GM12878 (cell line): Measurements from ENCODE around the gene PITPNM1.

ENCODE experiments used
- ASH2L ChIP-seq: fragments of 300-600, 200-600 bp; sonication (generic); IDR thresholded peaks from 2 replicates; pipeline ENCODE4 v1.6.1; 2017; ENCODE audit warnings: low read depth, mild to moderate bottlenecking, borderline replicate concordance
- BMI1 ChIP-seq: fragments of 450-650 bp; IDR thresholded peaks from 2 replicates; pipeline ENCODE4 v1.6.1; 2016; ENCODE audit warnings: mild to moderate bottlenecking, moderate library complexity, borderline replicate concordance
- CEBPB ChIP-seq, 2 experiments: fragments of 150-350 bp in 1 of 2; IDR thresholded peaks; 2 replicates each; pipeline ENCODE4 v1.6.1; 2012 to 2014; ENCODE audit warnings: low read depth in 2 of 2, low read length in 2 of 2, borderline replicate concordance in 1 of 2, inconsistent platforms in 1 of 2
- GATAD2B ChIP-seq: fragments of 450-650 bp; conservative IDR thresholded peaks from 2 replicates; pipeline ENCODE4 v1.6.1; 2017; ENCODE audit warnings: low read depth, mild to moderate bottlenecking, moderate library complexity
- SIN3A ChIP-seq: IDR thresholded peaks from 2 replicates; pipeline ENCODE4 v1.6.1; 2012; ENCODE audit warnings: low read depth, low read length, improper control_type of control experiment
- SUZ12 ChIP-seq: fragments of 200-600 bp; sonication (generic); IDR thresholded peaks from one replicate; pipeline ENCODE4 v1.6.1; 2018; ENCODE audit warnings: antibody characterized with exemption, mild to moderate bottlenecking; ENCODE audit not compliant: unreplicated experiment
- TF ChIP-seq, protein P1 (sequence below): fragments of 450-650 bp; IDR thresholded peaks from 2 replicates; pipeline ENCODE4 v1.6.1; 2017; ENCODE audit warnings: mild to moderate bottlenecking, moderate library complexity
- TF ChIP-seq, protein P2 (sequence below): IDR thresholded peaks from 2 replicates; pipeline ENCODE4 v1.6.1; 2011; ENCODE audit warnings: mild to moderate bottlenecking, low read depth, low read length, moderate library complexity; ENCODE audit not compliant: insufficient replicate concordance
- TF ChIP-seq, protein P3 (sequence below), 3 experiments: IDR thresholded peaks in 2 of 3; conservative IDR thresholded peaks in 1 of 3; 2 replicates each; pipeline ENCODE4 v1.5.1; 2011; ENCODE audit warnings: low read depth in 3 of 3, low read length in 3 of 3, mild to moderate bottlenecking in 3 of 3, control low read depth in 2 of 3, moderate library complexity in 2 of 3, inconsistent platforms in 1 of 3, mixed read lengths in 1 of 3; ENCODE audit not compliant: control insufficient read depth in 2 of 3, insufficient read depth in 1 of 3; ENCODE audit errors: extremely low read depth in 1 of 3
- TF ChIP-seq, protein P4 (sequence below): IDR thresholded peaks from 2 replicates; pipeline ENCODE4 v1.6.1; 2012; ENCODE audit warnings: low read depth, low read length, improper control_type of control experiment

DNA sequence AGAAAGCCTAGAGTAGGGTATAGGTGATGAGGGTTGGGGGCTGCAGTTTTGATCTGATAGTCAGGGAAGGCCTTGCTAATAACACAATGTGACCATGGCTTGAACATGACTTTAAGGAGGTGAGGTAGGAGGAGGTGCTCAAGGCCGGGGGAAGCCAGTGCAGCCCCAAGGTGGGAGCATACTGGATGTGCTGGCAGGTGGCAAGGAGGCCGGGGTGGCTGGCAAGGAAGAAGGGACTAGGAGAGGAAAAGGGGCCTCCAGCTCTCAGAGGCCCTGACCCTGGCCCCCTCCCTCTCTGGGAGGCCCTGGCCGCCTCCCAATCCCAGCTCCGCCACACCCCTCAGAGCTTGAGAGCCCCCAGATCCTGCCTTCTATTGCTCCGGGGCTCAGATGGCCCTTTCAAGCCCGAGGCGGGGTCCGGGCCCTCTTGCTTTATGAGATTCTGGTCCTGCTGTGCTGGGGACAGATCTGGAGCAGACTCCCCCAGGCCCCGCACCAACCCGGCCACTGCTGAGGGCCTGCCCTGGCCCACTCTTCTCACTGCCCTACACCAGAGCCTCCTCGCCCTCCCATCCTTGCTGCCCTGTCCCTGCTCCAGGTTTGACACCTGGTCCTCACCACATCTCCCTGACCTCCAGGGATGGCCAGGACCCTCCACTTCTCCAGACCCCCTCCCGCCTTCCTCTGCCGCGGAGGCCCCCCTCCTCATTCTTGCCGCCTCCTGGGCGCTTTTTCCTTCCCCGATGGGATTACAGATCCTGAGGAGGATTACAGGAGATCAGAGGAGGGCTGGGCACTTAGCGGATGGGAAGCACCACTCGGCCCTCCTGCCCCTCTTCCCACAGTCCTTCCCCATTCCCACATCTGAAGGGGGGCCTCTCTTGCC is 1.8 kb downstream of the PITPNM1 start:
- TF ChIP-seq, protein P1, sequence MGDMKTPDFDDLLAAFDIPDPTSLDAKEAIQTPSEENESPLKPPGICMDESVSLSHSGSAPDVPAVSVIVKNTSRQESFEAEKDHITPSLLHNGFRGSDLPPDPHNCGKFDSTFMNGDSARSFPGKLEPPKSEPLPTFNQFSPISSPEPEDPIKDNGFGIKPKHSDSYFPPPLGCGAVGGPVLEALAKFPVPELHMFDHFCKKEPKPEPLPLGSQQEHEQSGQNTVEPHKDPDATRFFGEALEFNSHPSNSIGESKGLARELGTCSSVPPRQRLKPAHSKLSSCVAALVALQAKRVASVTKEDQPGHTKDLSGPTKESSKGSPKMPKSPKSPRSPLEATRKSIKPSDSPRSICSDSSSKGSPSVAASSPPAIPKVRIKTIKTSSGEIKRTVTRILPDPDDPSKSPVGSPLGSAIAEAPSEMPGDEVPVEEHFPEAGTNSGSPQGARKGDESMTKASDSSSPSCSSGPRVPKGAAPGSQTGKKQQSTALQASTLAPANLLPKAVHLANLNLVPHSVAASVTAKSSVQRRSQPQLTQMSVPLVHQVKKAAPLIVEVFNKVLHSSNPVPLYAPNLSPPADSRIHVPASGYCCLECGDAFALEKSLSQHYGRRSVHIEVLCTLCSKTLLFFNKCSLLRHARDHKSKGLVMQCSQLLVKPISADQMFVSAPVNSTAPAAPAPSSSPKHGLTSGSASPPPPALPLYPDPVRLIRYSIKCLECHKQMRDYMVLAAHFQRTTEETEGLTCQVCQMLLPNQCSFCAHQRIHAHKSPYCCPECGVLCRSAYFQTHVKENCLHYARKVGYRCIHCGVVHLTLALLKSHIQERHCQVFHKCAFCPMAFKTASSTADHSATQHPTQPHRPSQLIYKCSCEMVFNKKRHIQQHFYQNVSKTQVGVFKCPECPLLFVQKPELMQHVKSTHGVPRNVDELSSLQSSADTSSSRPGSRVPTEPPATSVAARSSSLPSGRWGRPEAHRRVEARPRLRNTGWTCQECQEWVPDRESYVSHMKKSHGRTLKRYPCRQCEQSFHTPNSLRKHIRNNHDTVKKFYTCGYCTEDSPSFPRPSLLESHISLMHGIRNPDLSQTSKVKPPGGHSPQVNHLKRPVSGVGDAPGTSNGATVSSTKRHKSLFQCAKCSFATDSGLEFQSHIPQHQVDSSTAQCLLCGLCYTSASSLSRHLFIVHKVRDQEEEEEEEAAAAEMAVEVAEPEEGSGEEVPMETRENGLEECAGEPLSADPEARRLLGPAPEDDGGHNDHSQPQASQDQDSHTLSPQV = no peak
- no peak for TF ChIP-seq BMI1
- TF ChIP-seq ASH2L = no peak
- TF ChIP-seq CEBPB (IDR thresholded peaks at IDR 0.05; ENCODE audit: borderline replicate concordance in 1 of 2, low read depth in 2 of 2, low read length in 2 of 2) = no peak
- TF ChIP-seq, protein P2, sequence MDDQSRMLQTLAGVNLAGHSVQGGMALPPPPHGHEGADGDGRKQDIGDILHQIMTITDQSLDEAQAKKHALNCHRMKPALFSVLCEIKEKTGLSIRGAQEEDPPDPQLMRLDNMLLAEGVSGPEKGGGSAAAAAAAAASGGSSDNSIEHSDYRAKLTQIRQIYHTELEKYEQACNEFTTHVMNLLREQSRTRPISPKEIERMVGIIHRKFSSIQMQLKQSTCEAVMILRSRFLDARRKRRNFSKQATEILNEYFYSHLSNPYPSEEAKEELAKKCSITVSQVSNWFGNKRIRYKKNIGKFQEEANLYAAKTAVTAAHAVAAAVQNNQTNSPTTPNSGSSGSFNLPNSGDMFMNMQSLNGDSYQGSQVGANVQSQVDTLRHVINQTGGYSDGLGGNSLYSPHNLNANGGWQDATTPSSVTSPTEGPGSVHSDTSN = no peak
- no peak for TF ChIP-seq SUZ12
- TF ChIP-seq, protein P3, sequence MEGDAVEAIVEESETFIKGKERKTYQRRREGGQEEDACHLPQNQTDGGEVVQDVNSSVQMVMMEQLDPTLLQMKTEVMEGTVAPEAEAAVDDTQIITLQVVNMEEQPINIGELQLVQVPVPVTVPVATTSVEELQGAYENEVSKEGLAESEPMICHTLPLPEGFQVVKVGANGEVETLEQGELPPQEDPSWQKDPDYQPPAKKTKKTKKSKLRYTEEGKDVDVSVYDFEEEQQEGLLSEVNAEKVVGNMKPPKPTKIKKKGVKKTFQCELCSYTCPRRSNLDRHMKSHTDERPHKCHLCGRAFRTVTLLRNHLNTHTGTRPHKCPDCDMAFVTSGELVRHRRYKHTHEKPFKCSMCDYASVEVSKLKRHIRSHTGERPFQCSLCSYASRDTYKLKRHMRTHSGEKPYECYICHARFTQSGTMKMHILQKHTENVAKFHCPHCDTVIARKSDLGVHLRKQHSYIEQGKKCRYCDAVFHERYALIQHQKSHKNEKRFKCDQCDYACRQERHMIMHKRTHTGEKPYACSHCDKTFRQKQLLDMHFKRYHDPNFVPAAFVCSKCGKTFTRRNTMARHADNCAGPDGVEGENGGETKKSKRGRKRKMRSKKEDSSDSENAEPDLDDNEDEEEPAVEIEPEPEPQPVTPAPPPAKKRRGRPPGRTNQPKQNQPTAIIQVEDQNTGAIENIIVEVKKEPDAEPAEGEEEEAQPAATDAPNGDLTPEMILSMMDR (IDR thresholded peaks at IDR 0.05 in 2 of 3, conservative IDR thresholded peaks at IDR 0.05 in 1 of 3; ENCODE audit: control insufficient read depth in 2 of 3, extremely low read depth in 1 of 3, insufficient read depth in 1 of 3, low read depth in 3 of 3, low read length in 3 of 3) = no peak
- TF ChIP-seq GATAD2B = no peak
- TF ChIP-seq SIN3A = no peak
- TF ChIP-seq, protein P4, sequence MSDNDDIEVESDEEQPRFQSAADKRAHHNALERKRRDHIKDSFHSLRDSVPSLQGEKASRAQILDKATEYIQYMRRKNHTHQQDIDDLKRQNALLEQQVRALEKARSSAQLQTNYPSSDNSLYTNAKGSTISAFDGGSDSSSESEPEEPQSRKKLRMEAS = no peak
